ENCODE results near the gene RETREG1. TPM values are rescaled to one million over a fixed set of nuclear protein-coding genes. Genes with fewer than 3 reads are reported as not detected.
A peak's percentile ranks its signal among the peaks of the same experiment; 100 is the strongest.

Gene RETREG1
- polyA plus RNA-seq, 6 donors from 2014 or later: 7.0 to 55.3 (median 19.6) TPM

DNA sequence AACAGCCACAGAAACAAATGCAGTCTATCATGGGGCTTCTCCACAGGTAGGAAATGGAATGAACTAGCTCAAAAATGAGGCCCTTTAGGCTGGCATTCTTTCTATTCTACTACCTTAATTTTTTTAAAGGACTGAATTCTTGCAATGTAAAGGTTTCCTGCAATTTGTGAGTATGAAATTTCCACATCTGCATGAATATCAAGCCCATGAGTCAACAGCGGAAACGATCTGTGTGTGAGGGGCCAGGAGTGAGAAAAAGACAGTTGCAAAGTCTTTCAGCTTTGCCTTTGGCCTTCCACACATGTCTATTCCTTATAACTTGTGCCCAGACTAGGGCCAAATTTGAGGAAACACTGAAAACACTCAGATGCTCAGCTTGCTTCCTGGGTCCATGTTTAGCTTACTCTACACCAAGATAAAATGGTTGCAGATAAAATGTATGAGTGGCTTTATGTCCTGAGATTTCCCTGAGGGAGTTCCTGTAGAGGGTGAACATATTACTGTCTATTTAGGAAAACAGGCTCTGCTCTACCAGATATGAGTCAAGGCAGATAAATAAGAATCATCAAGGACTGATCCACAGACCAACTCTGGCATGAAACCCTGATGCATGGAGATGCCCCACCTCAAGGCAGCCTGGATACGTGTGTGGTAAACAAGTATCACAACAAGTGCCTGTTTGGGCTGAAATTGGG is 46.5 kb downstream of the RETREG1 start:
- Mint-ChIP-seq H3K27me3 (no peaks in the 10 kb centered on the region), H3K9me3 (no peaks in the 10 kb centered on the region), H3K4me3 (no peak overlapping the region), H3K4me1 (peaks cover 0 to 12% (median 6%) of the 10 kb centered on the region in 3 donors), H3K36me3 (peaks cover 12 to 28% of the 10 kb centered on the region in 2 donors), H3K27ac (peak overlapping the region in 1 of 6 donors; percentile 41)
- DNase-seq (no peak), ATAC-seq (ENCODE audit: low read depth in 2 of 2) (no peak)

DNA sequence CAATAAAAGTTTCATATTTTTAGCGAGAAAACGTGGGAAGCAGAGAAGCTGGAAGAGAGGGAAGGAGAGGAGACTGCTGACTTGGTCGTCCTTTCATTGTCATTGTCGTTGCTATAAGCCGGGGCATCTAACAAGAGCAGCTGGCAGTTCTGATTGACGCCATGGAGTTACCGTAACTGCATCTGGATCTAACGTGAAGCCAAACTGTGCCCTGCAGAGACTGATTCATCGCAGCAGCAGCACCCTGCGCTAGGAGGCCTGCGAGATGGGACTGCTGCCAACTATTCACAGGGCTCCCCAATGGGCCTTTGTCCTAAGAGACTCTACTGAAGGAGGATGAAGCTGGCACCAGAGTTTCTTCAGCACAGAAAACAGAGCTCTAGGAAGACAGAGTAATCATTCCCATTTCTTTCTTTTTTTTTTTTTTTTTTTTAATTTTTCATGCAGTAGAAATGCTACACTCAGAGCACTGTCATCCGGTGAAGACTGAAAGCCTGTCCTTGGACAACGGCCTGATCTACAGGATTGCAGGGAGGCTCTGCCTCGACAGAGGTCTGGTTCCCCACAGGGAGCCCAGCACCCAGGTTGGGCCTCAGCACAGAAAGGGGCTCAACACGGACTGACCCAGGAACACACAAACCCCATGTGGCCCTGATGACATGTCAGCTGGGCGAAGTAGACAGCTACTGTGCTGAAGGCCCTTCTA is 47.8 kb downstream of the RETREG1 start:
- Mint-ChIP-seq H3K27ac (peak overlapping the region in 1 of 6 donors; percentile 7), H3K36me3 (peaks cover 12 to 28% of the 10 kb centered on the region in 2 donors), H3K4me1 (peaks cover 0 to 8% (median under 1%) of the 10 kb centered on the region in 3 donors), H3K27me3 (no peaks in the 10 kb centered on the region), H3K9me3 (no peaks in the 10 kb centered on the region), H3K4me3 (no peak overlapping the region)
- ATAC-seq (ENCODE audit: low read depth in 2 of 2): no peak
- DNase-seq: no peak

- Mint-ChIP-seq H3K4me3 (no peak overlapping the region), H3K36me3 (peaks cover 12 to 28% of the 10 kb centered on the region in 2 donors), H3K9me3 (no peaks in the 10 kb centered on the region), H3K27ac (peak overlapping the region in 1 of 6 donors; percentile 5), H3K4me1 (no peaks in the 10 kb centered on the region), H3K27me3 (no peaks in the 10 kb centered on the region)
- DNase-seq (no peak), ATAC-seq (ENCODE audit: low read depth in 2 of 2) (no peak)
Observed at GRCh38 chr5:16567365-16567764, 49.4 kb downstream of the RETREG1 start.

- no peaks in the 10 kb centered on the region for H3K9me3 Mint-ChIP-seq
- peaks cover 12 to 23% of the 10 kb centered on the region in 2 donors for H3K36me3 Mint-ChIP-seq
- H3K4me3 Mint-ChIP-seq: no peak overlapping the region
- H3K27me3 Mint-ChIP-seq: no peaks in the 10 kb centered on the region
- H3K27ac Mint-ChIP-seq: peak overlapping the region in 1 of 6 donors; percentile 20
- ATAC-seq (ENCODE audit: low read depth in 2 of 2) (no peak), DNase-seq (no peak)
- H3K4me1 Mint-ChIP-seq: no peaks in the 10 kb centered on the region
Observed at GRCh38 chr5:16565118-16565517, 51.7 kb downstream of the RETREG1 start.

DNA sequence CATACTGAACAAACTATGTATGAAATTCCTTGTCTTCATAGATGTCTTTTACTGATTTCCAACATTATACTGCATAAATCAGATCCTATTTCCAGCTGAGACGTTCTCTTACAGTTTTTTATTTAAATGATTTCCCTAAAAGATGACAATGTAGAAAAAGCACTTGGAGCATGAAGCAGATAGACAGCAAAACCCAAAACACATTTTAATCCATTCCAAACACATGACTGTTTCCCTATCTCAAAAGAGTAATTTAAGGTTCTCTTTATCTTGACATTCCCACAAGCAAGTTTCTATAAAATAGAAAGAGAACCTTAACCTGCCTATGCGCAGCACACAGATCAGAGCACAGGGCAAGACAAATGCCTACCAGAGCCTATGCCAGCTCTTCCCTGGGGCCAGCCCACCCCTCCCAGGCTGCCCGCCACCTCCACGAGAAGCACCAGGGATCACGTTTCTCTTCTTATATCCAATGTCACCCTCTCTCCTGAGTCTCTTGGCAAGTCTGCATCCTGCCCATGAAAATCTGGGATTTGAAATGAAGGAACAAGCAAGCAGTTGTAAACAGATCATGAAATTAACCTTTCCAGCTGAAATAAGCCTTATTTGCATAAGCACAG is 52.4 kb downstream of the RETREG1 start:
- Mint-ChIP-seq H3K9me3 (no peaks in the 10 kb centered on the region), H3K27ac (no peak overlapping the region), H3K27me3 (no peaks in the 10 kb centered on the region), H3K4me1 (no peaks in the 10 kb centered on the region), H3K4me3 (no peak overlapping the region), H3K36me3 (peaks cover 12 to 18% of the 10 kb centered on the region in 2 donors)
- ATAC-seq (ENCODE audit: low read depth in 2 of 2) (no peak), DNase-seq (no peak)

- Mint-ChIP-seq H3K4me1 (no peaks in the 10 kb centered on the region), H3K27me3 (no peaks in the 10 kb centered on the region), H3K9me3 (no peaks in the 10 kb centered on the region), H3K4me3 (no peak overlapping the region), H3K27ac (no peak overlapping the region), H3K36me3 (peaks cover 12 to 14% of the 10 kb centered on the region in 2 donors)
- DNase-seq (no peak), ATAC-seq (ENCODE audit: low read depth in 2 of 2) (no peak)
Observed at GRCh38 chr5:16563686-16564085, 53.1 kb downstream of the RETREG1 start.

- Mint-ChIP-seq H3K27me3 (no peaks in the 10 kb centered on the region), H3K27ac (no peak overlapping the region), H3K4me1 (peaks cover 0 to 5% (median 0%) of the 10 kb centered on the region in 3 donors)
Observed at GRCh38 chr5:16561660-16562059, 55.1 kb downstream of the RETREG1 start.

GRCh38 chr5:16559702-16560101 is 57.1 kb downstream of the RETREG1 start:
- Mint-ChIP-seq H3K27me3 (no peaks in the 10 kb centered on the region), H3K27ac (no peak overlapping the region), H3K4me1 (peaks cover 9 to 19% (median 12%) of the 10 kb centered on the region in 3 donors), H3K4me3 (no peak overlapping the region), H3K9me3 (no peaks in the 10 kb centered on the region), H3K36me3 (no peaks in the 10 kb centered on the region)
- DNase-seq (no peak), ATAC-seq (ENCODE audit: low read depth in 2 of 2) (no peak)

More at GRCh38 chr5:16561660-16562059, 55.1 kb downstream of the RETREG1 start:
- Mint-ChIP-seq H3K4me3 (no peak overlapping the region), H3K9me3 (no peaks in the 10 kb centered on the region), H3K36me3 (peaks cover 1 to 4% of the 10 kb centered on the region in 2 donors)
- ATAC-seq (ENCODE audit: low read depth in 2 of 2) (no peak), DNase-seq (no peak)

- Mint-ChIP-seq H3K27me3 (no peaks in the 10 kb centered on the region), H3K36me3 (no peaks in the 10 kb centered on the region), H3K9me3 (no peaks in the 10 kb centered on the region), H3K4me3 (no peak overlapping the region), H3K27ac (peak overlapping the region in 3 of 6 donors; percentile 53 to 70 (median 53)), H3K4me1 (peaks cover 11 to 21% (median 18%) of the 10 kb centered on the region in 3 donors)
- DNase-seq (no peak), ATAC-seq (ENCODE audit: low read depth in 2 of 2) (no peak)
Observed at GRCh38 chr5:16558984-16559629, 57.7 kb downstream of the RETREG1 start.

DNA sequence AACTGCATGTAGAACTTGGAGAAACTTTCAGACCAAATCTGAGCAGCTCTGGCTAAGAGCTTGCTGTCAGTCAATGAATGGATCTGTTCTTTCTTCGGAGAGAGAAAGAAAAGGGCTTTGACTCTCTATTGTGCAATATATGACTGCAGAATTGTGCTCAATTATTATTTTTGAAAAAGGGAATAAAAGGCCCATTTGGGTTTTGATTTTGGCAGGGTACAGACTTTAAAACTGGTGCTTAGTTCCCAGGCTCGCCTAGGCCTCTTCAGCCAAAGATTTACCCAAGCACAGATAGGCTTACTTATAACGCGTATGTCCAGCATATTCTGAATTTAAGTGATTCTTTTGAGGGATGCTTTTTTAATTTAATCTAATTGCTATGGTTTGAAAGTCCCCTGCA is 59.3 kb downstream of the RETREG1 start:
- Mint-ChIP-seq H3K4me3 (peak overlapping the region in 1 of 8 donors; percentile 18), H3K36me3 (no peaks in the 10 kb centered on the region), H3K27me3 (no peaks in the 10 kb centered on the region), H3K9me3 (no peaks in the 10 kb centered on the region), H3K4me1 (peaks cover 16 to 28% (median 26%) of the 10 kb centered on the region in 3 donors), H3K27ac (peak overlapping the region in 5 of 6 donors; percentile 18 to 72 (median 50))
- DNase-seq: no peak
- ATAC-seq (ENCODE audit: low read depth in 2 of 2): no peak

DNA sequence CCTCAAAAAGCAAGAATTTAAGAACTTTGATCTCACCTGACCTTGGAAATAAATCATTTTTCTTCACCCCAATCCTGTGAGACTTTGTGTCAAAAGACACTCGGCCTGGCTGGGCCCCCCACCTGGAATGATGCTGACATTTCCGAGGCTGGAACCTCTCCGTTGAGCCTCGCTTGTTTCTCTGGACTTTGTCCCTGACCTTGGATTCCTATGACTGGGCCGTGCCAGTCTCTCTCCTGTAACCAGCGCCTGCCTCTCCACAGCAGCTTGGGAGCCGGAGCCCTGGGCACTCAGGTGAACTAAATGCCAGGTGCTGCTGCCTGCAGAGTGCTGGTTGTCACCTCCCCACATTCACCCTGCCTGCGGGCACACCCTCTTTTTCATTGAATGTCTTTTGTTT is 62.7 kb downstream of the RETREG1 start:
- Mint-ChIP-seq H3K4me3 (no peak overlapping the region), H3K27me3 (no peaks in the 10 kb centered on the region), H3K27ac (peak overlapping the region in 3 of 6 donors; percentile 47 to 97 (median 74)), H3K36me3 (peaks cover 0 to 6% of the 10 kb centered on the region in 2 donors), H3K4me1 (peaks cover 33 to 37% (median 36%) of the 10 kb centered on the region in 3 donors), H3K9me3 (no peaks in the 10 kb centered on the region)
- no peak for ATAC-seq (ENCODE audit: low read depth in 2 of 2)
- DNase-seq: no peak

DNA sequence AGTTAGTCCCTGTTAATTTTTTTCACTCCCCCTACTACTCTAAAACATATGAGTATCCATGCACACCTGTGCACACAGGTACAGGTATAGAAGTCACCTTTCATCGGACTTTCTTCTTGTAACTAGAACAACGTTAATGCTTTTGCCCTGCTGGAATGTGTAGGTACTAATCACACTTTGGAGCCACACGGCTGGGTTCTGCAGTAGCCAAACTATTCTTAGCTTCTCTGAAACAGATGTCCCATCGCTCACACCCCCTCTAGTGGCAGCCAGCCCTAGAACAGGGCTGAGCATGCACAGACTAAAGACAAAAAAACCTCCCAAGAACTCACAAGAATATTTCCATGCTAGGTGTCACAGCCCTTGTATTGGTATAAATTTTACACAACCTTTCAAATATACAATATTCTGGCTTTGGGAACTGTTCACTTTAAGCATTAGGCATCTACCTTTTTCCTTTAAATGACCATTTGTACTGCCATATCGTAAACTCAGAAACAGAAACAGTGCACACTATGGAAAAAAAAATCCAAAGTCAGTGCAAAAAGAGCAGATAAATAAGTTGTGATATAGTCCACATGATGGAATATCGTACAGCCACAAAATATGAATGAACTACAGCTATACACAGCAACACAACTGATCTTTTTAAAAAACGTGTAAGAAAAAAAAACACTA is 64.0 kb downstream of the RETREG1 start:
- Mint-ChIP-seq H3K4me1 (peaks cover 33 to 37% (median 36%) of the 10 kb centered on the region in 3 donors), H3K27ac (peak overlapping the region in 4 of 6 donors; percentile 19 to 82 (median 52))
- DNase-seq: peak; percentile 29

GRCh38 chr5:16551628-16552027 is 65.2 kb downstream of the RETREG1 start:
- peaks cover 32 to 36% (median 33%) of the 10 kb centered on the region in 3 donors for H3K4me1 Mint-ChIP-seq
- H3K4me3 Mint-ChIP-seq: no peak overlapping the region
- H3K27me3 Mint-ChIP-seq: no peaks in the 10 kb centered on the region
- H3K36me3 Mint-ChIP-seq: peaks cover 0 to 6% of the 10 kb centered on the region in 2 donors
- H3K27ac Mint-ChIP-seq: peak overlapping the region in 2 of 6 donors; percentile 18 to 57
- no peak for ATAC-seq (ENCODE audit: low read depth in 2 of 2)
- DNase-seq: no peak
- no peaks in the 10 kb centered on the region for H3K9me3 Mint-ChIP-seq

More for the DNA sequence above, 64.0 kb downstream of the RETREG1 start:
- no peaks in the 10 kb centered on the region for H3K9me3 Mint-ChIP-seq
- H3K4me3 Mint-ChIP-seq: no peak overlapping the region
- ATAC-seq (ENCODE audit: low read depth in 2 of 2): peak; percentile 69 to 75
- no peaks in the 10 kb centered on the region for H3K27me3 Mint-ChIP-seq
- peaks cover 0 to 6% of the 10 kb centered on the region in 2 donors for H3K36me3 Mint-ChIP-seq
